ENCODE results near the gene MMP15.

The MMP15 gene

DNA sequence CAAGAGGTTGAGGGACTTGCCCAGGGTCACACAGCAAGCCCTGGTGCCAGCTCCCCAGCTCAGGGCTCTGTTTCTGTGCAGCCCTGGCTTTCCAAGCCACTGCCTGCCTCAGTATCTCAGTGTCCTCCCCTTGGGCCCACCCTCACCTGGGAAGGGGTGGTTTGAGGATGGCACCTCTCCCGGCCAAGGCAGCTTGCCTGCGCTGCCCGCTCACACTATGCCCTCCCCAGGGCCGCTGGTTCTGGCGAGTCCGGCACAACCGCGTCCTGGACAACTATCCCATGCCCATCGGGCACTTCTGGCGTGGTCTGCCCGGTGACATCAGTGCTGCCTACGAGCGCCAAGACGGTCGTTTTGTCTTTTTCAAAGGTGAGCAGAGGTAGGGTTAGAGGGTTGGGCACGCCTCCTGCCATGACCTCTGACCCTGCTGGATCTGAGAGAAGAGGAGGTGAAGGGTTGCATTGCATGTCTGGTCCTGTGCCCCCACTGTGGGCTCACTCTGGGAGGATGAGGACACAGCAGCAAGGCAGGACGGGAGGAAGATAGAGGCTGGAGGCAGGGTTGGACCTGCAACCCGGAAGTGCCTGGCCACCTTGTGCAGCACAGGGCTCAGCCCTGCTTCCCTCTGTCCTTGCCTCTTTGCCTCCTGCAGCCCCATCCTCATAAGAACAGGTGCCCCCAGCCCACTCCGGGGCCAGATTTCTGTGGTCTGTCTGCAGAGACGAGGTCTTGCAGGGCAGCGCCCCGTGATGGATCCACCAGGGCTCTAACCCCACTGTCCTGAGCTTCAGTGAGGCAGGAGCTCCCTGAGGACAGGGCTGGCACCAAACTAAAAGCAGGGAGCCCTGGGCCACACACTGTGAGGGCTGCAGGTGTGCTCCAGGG, 16.7 kb downstream of the MMP15 start:
- Histone ChIP-seq H3K36me3 (ENCODE audit: control insufficient read depth, insufficient read depth, low read length) (no peaks in the 10 kb centered on the region), H3K4me3 (replicated peaks; ENCODE audit: low read depth, low read length) (no peak overlapping the region), H3K27me3 (replicated peaks; ENCODE audit: control insufficient read depth, insufficient read depth, low read length) (no peaks in the 10 kb centered on the region)
- TF ChIP-seq, protein P1, sequence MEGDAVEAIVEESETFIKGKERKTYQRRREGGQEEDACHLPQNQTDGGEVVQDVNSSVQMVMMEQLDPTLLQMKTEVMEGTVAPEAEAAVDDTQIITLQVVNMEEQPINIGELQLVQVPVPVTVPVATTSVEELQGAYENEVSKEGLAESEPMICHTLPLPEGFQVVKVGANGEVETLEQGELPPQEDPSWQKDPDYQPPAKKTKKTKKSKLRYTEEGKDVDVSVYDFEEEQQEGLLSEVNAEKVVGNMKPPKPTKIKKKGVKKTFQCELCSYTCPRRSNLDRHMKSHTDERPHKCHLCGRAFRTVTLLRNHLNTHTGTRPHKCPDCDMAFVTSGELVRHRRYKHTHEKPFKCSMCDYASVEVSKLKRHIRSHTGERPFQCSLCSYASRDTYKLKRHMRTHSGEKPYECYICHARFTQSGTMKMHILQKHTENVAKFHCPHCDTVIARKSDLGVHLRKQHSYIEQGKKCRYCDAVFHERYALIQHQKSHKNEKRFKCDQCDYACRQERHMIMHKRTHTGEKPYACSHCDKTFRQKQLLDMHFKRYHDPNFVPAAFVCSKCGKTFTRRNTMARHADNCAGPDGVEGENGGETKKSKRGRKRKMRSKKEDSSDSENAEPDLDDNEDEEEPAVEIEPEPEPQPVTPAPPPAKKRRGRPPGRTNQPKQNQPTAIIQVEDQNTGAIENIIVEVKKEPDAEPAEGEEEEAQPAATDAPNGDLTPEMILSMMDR (IDR thresholded peaks at IDR 0.05; ENCODE audit: insufficient read depth, low read length, poor library complexity, severe bottlenecking) = no peak
- no peak for DNase-seq (ENCODE audit: extremely low read depth, insufficient read length)

DNA sequence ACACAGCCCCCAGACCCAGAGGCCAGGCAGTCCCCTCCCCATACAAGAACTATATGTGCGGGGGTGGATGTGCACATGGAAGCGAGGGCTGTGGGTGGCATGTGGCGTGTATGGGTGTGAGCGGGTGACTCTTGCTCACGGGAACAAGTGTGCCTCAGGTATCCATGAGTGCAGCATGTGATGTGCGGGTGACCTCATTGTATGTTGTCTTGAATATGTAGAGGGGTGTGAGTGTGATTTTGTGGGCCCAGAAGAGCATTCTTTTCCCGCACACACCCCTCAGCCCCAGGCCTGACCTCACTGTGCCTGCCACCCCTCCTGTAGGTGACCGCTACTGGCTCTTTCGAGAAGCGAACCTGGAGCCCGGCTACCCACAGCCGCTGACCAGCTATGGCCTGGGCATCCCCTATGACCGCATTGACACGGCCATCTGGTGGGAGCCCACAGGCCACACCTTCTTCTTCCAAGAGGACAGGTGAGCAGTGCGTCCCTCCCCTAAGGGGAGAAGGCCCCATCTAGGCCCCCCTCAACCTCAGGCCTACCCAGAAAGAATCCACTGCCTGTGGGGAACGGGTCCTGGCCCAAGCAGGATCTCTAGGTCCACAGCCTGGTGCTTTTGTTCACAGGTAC, 17.4 kb downstream of the MMP15 start:
- no peak for DNase-seq (ENCODE audit: extremely low read depth, insufficient read length)
- Histone ChIP-seq H3K27me3 (replicated peaks; ENCODE audit: control insufficient read depth, insufficient read depth, low read length) (no peaks in the 10 kb centered on the region), H3K36me3 (ENCODE audit: control insufficient read depth, insufficient read depth, low read length) (no peaks in the 10 kb centered on the region), H3K4me3 (replicated peaks; ENCODE audit: low read depth, low read length) (no peak overlapping the region)
- TF ChIP-seq, protein P1 (IDR thresholded peaks at IDR 0.05; ENCODE audit: insufficient read depth, low read length, poor library complexity, severe bottlenecking) = no peak

DNA sequence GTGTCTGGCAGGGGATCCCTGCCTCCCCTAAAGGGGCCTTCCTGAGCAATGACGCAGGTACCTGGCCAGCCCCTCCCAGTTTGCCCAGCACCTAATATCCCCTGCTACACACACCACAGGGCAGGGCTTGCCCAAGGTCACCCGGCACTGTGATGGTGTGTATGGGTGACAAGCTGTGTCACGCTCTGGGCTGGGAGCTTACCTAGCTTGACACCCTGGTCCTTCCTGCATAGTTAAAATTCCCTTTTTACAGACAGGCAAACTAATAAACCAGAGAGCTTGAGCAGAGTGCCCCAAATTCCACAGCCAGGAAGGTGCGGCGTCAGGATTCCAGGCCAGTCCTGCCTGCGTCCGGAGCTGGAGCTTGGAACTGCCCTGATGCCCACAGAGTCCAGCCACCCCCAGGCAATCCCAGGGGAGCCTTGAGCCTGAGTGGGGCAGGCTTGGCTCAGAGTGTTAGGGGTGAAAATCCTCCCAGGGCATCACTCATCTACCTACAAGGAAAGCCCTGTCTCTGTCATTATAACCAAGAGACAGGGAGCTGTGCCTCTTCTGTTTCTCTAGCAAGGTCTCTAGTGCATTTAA, 18.1 kb downstream of the MMP15 start:
- no peak for DNase-seq (ENCODE audit: extremely low read depth, insufficient read length)
- no peak overlapping the region for H3K4me3 ChIP-seq (replicated peaks; ENCODE audit: low read depth, low read length)
- H3K36me3 ChIP-seq (ENCODE audit: control insufficient read depth, insufficient read depth, low read length) = no peaks in the 10 kb centered on the region
- H3K27me3 ChIP-seq (replicated peaks; ENCODE audit: control insufficient read depth, insufficient read depth, low read length) = no peaks in the 10 kb centered on the region
- TF ChIP-seq, protein P1 (IDR thresholded peaks at IDR 0.05; ENCODE audit: insufficient read depth, low read length, poor library complexity, severe bottlenecking) = no peak

DNA sequence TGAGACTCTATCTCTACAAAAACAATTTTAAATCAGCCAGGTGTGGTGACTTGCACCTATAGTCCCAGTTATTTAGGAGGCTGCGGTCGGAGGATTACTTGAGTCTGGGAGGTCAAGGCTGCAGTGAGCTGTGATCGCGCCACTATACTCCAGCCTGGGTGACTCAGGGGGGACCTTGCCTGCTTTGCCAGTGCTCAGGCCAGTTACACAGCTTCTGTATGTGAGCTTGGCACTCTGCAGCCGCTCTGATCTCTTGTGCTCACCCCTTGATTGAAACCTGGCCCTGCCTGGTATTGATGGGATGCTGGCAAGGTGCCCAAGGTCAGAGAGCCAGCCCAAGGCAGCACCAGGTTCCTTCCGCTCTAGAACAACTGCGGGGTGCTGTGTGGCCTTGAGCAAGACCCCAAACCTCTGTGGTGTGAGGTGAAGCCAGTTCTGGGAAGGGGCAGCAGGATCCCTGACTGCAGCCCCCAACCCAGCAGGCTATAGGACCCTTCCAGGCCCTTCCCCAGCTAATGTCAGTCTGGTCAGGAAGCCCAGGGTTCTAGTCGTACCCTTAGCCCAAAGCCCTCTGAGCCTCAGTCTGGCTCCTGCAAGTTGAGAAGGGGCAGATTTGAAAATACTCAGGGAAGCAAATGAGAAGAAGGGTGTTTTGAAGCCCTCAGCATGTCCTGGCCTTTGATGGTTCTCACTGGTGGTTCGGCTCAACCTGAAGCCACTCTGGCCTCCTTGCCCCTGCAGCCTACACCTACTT, 18.9 kb downstream of the MMP15 start:
- H3K4me3 ChIP-seq (replicated peaks; ENCODE audit: low read depth, low read length) = no peak overlapping the region
- TF ChIP-seq, protein P1 (IDR thresholded peaks at IDR 0.05; ENCODE audit: insufficient read depth, low read length, poor library complexity, severe bottlenecking) = no peak
- H3K27me3 ChIP-seq (replicated peaks; ENCODE audit: control insufficient read depth, insufficient read depth, low read length) = no peaks in the 10 kb centered on the region
- no peak for DNase-seq (ENCODE audit: extremely low read depth, insufficient read length)
- no peaks in the 10 kb centered on the region for H3K36me3 ChIP-seq (ENCODE audit: control insufficient read depth, insufficient read depth, low read length)

DNA sequence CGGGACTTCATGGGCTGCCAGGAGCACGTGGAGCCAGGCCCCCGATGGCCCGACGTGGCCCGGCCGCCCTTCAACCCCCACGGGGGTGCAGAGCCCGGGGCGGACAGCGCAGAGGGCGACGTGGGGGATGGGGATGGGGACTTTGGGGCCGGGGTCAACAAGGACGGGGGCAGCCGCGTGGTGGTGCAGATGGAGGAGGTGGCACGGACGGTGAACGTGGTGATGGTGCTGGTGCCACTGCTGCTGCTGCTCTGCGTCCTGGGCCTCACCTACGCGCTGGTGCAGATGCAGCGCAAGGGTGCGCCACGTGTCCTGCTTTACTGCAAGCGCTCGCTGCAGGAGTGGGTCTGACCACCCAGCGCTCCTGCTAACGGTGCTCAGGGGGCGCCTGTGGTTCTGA, 19.5 kb downstream of the MMP15 start:
- H3K27me3 ChIP-seq (replicated peaks; ENCODE audit: control insufficient read depth, insufficient read depth, low read length) = no peaks in the 10 kb centered on the region; the same call in 1 of the 2 replicates
- TF ChIP-seq, protein P1 (IDR thresholded peaks at IDR 0.05; ENCODE audit: insufficient read depth, low read length, poor library complexity, severe bottlenecking) = no peak
- DNase-seq (ENCODE audit: extremely low read depth, insufficient read length) = no peak

More for the DNA sequence above, 19.5 kb downstream of the MMP15 start:
- Histone ChIP-seq H3K4me3 (replicated peaks; ENCODE audit: low read depth, low read length) (no peak overlapping the region), H3K36me3 (ENCODE audit: control insufficient read depth, insufficient read depth, low read length) (no peaks in the 10 kb centered on the region)
